Natural killer cell treated with Interleukin-12 subunit alpha and Interleukin-12 subunit beta and Interleukin-15 and Interleukin-18, amount 100 ng/mL, for 72 hours (primary cell): ENCODE results near the gene EML4. TPM values are rescaled to one million over a fixed set of nuclear protein-coding genes. Genes with fewer than 3 reads are reported as not detected.

ENCODE experiments used
- total RNA-seq, 2 donors: library from RNA; stranded (reverse); gene quantifications; one replicate each; pipeline ENCODE4 v1.2.3, GENCODE V29; 2022

Gene EML4
- total RNA-seq, 2 donors from 2014 or later, result 73.4 to 140 TPM

Other genes starting within 250 kb of the EML4 start
- not detected for gene PKDCC, start 121.3 kb upstream of the EML4 start, total RNA-seq
- 100 to 1,000 TPM in 1 of 2 donors, 10 to 100 TPM in 1; 70.8 to 102 TPM for gene COX7A2L, start 191.9 kb downstream of the EML4 start, total RNA-seq